Measurements from ENCODE around the gene USPL1. TPM values are rescaled to one million over a fixed set of nuclear protein-coding genes. Genes with fewer than 3 reads are reported as not detected.

The USPL1 gene
- polyA plus RNA-seq, 2 of the 4 experiments (the other 2 are of a cell fraction) = 7.6 to 22.7 TPM

DNA sequence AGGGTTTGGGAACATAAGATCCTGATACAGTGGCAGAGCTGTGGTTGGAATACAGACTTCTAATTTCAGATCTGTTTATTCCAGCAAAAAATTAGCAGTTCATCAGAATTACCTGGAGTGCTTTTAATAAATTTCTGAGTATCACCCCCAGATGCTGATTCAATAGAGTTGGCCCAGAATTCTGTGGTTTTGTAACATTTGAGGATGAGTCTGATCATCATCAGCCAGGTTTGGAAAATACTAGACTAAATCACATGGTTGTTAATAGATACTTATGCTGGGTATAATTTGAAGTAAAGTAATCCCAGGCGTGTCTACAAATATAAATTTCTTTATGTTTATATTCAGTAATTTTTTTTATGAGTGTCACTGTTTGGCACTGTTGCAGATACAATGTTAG lies 4.8 kb downstream of the USPL1 start:
- Histone ChIP-seq H3K4me2 (no peak overlapping the region), H3K9me3 (no peaks in the 10 kb centered on the region), H3K4me1 (peaks cover 18% of the 10 kb centered on the region; the same call in 1 of the 3 replicates), H3K4me3 (no peak overlapping the region), H3K27ac (no peak overlapping the region)
- CTCF ChIA-PET = interaction anchor here (1.4 kb wide), 1 partner anchor 14 kb away, joined by 3 read pairs; no protein-coding TSS in a partner anchor
- POLR2A ChIA-PET = no interaction called here
- 90% methylated on average over 1 of the region's 1 CpG for WGBS (ENCODE audit: missing lambda C conversion rate)
- DNase-seq (ENCODE audit: low read depth in 1 of 2, low spot score in 1 of 2) (no peak), ATAC-seq (no peak), FAIRE-seq (no peak)
- TF ChIP-seq POLR2AphosphoS2 (conservative IDR thresholded peaks at IDR 0.05; ENCODE audit: low read length) = no peak
- TF ChIP-seq PHF8 (IDR thresholded peaks at IDR 0.05; ENCODE audit: borderline replicate concordance, low read depth) = no peak
- TF ChIP-seq KDM1A (IDR thresholded peaks at IDR 0.05; ENCODE audit: low read depth) = no peak
- no peak for TF ChIP-seq SMC3 (IDR thresholded peaks at IDR 0.05)
- no peak for TF ChIP-seq ZNF302 (CRISPR knock-in tag; IDR thresholded peaks at IDR 0.05)
- TF ChIP-seq, protein P1, sequence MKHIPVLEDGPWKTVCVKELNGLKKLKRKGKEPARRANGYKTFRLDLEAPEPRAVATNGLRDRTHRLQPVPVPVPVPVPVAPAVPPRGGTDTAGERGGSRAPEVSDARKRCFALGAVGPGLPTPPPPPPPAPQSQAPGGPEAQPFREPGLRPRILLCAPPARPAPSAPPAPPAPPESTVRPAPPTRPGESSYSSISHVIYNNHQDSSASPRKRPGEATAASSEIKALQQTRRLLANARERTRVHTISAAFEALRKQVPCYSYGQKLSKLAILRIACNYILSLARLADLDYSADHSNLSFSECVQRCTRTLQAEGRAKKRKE (CRISPR knock-in tag; IDR thresholded peaks at IDR 0.05; ENCODE audit: low read depth) = no peak
- no peak for TF ChIP-seq ELK1 (IDR thresholded peaks at IDR 0.05; ENCODE audit: low read depth, low read length)

GRCh38 chr13:30623392-30623791 lies 5.7 kb downstream of the USPL1 start:
- no peaks in the 10 kb centered on the region for H3K9me3 ChIP-seq
- no peak overlapping the region for H3K27ac ChIP-seq
- no peak overlapping the region for H3K4me3 ChIP-seq
- FAIRE-seq (no peak), ATAC-seq (no peak), DNase-seq (ENCODE audit: low read depth in 1 of 2, low spot score in 1 of 2) (no peak)
- peaks cover 18% of the 10 kb centered on the region; the same call in 1 of the 3 replicates for H3K4me1 ChIP-seq
- no peak overlapping the region for H3K4me2 ChIP-seq
- TF ChIP-seq RFX5 (IDR thresholded peaks at IDR 0.05) (no peak), JUN (IDR thresholded peaks at IDR 0.05) (no peak), NPAS2 (CRISPR knock-in tag; IDR thresholded peaks at IDR 0.05; ENCODE audit: borderline replicate concordance) (no peak), PHF8 (IDR thresholded peaks at IDR 0.05; ENCODE audit: borderline replicate concordance, low read depth) (no peak)
- WGBS (ENCODE audit: missing lambda C conversion rate) = 71% methylated on average over 5 of the region's 5 CpGs
- POLR2A ChIA-PET = no interaction called here
- CTCF ChIA-PET = interaction anchor here (1.4 kb wide), 1 partner anchor 13 kb away, joined by 3 read pairs; no protein-coding TSS in a partner anchor

- H3K4me3 ChIP-seq = no peak overlapping the region
- DNase-seq (ENCODE audit: low read depth in 1 of 2, low spot score in 1 of 2) (no peak), ATAC-seq (no peak), FAIRE-seq (no peak)
- no peaks in the 10 kb centered on the region for H3K9me3 ChIP-seq
- no peak for TF ChIP-seq KDM5A (IDR thresholded peaks at IDR 0.05)
- no peak for TF ChIP-seq ZNF302 (CRISPR knock-in tag; IDR thresholded peaks at IDR 0.05)
- TF ChIP-seq KDM1A (IDR thresholded peaks at IDR 0.05; ENCODE audit: low read depth) = no peak
- no peak for TF ChIP-seq EP300 (IDR thresholded peaks at IDR 0.05)
- no peak for TF ChIP-seq CEBPB (IDR thresholded peaks at IDR 0.05)
- TF ChIP-seq, protein P2, sequence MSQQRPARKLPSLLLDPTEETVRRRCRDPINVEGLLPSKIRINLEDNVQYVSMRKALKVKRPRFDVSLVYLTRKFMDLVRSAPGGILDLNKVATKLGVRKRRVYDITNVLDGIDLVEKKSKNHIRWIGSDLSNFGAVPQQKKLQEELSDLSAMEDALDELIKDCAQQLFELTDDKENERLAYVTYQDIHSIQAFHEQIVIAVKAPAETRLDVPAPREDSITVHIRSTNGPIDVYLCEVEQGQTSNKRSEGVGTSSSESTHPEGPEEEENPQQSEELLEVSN (IDR thresholded peaks at IDR 0.05; ENCODE audit: borderline replicate concordance, low read depth) = no peak
- no peak for TF ChIP-seq ZC3H11A (IDR thresholded peaks at IDR 0.05)
- no peak for TF ChIP-seq NFE2L2 (conservative IDR thresholded peaks at IDR 0.05; ENCODE audit: low read length)
- no peak for TF ChIP-seq ZFP36 (IDR thresholded peaks at IDR 0.05; ENCODE audit: borderline replicate concordance, partially characterized antibody)
- no peak for TF ChIP-seq CHD2 (IDR thresholded peaks at IDR 0.05; ENCODE audit: low read length, partially characterized antibody)
- no peak overlapping the region for H3K27ac ChIP-seq
- H3K4me1 ChIP-seq = peaks cover 13% of the 10 kb centered on the region; the same call in 1 of the 3 replicates
- no peak overlapping the region for H3K4me2 ChIP-seq
- ChIA-PET CTCF (no interaction called here), POLR2A (no interaction called here)
- 96% methylated on average over 1 of the region's 1 CpG for WGBS (ENCODE audit: missing lambda C conversion rate)
Observed at GRCh38 chr13:30624630-30625029, 6.9 kb downstream of the USPL1 start.

GRCh38 chr13:30629527-30629926 lies 11.8 kb downstream of the USPL1 start:
- FAIRE-seq (no peak), ATAC-seq (no peak), DNase-seq (ENCODE audit: low read depth in 1 of 2, low spot score in 1 of 2) (no peak)
- Histone ChIP-seq H3K4me2 (no peak overlapping the region), H3K4me3 (no peak overlapping the region), H3K4me1 (no peaks in the 10 kb centered on the region), H3K9me3 (no peaks in the 10 kb centered on the region), H3K27ac (no peak overlapping the region)
- CTCF ChIA-PET = interaction anchor here (1.1 kb wide), 2 partner anchors 12 to 48 kb away, joined by 3 to 5 read pairs; no protein-coding TSS in a partner anchor
- POLR2A ChIA-PET = no interaction called here
- TF ChIP-seq EHF (CRISPR knock-in tag; IDR thresholded peaks at IDR 0.05) = no peak
- no peak for TF ChIP-seq MAZ (IDR thresholded peaks at IDR 0.05; ENCODE audit: borderline replicate concordance, low read depth, low read length)
- no peak for TF ChIP-seq JUNB (IDR thresholded peaks at IDR 0.05)
- no peak for TF ChIP-seq NPAS2 (CRISPR knock-in tag; IDR thresholded peaks at IDR 0.05; ENCODE audit: borderline replicate concordance)
- no peak for TF ChIP-seq FOXS1 (CRISPR knock-in tag; IDR thresholded peaks at IDR 0.05)
- no peak for TF ChIP-seq FOSL2 (IDR thresholded peaks at IDR 0.05)
- TF ChIP-seq FOSL2 (CRISPR knock-in tag; IDR thresholded peaks at IDR 0.05) = no peak
- no peak for TF ChIP-seq PHF8 (IDR thresholded peaks at IDR 0.05; ENCODE audit: borderline replicate concordance, low read depth)

All from A549 (cell line).